Measurements from ENCODE around the gene GYG2.
A peak's percentile ranks its signal among the peaks of the same experiment; 100 is the strongest.
"Not testable (repeated sequence)": the region's sequence is repeated elsewhere in the genome, so short reads cannot be mapped to it uniquely, and the experiment has no call there.

The GYG2 gene

GRCh38 chrX:2828344-2828958, at the start of gene GYG2:
TSS of gene GYG2 (plus strand) at chrX:2828930. CDS start at chrX:2830189, 1,259 bp downstream.
- DNase-seq, result no peak

GRCh38 chrX:2780472-2781225, 48.1 kb upstream of the GYG2 start:
- not testable (repeated sequence) for DNase-seq

- no peak for DNase-seq
Observed at GRCh38 chrX:2781226-2781571, 47.5 kb upstream of the GYG2 start.

GRCh38 chrX:2781698-2782097, 47.0 kb upstream of the GYG2 start:
- no peak for DNase-seq

GRCh38 chrX:2782171-2782570, 46.6 kb upstream of the GYG2 start:
- no peak for DNase-seq

GRCh38 chrX:2782778-2783177, 46.0 kb upstream of the GYG2 start:
- no peak for DNase-seq

GRCh38 chrX:2784026-2784425, 44.7 kb upstream of the GYG2 start:
- no peak for DNase-seq

- no peak for DNase-seq
Observed at GRCh38 chrX:2785538-2785937, 43.2 kb upstream of the GYG2 start.

GRCh38 chrX:2788980-2789379, 39.8 kb upstream of the GYG2 start:
- no peak for DNase-seq

- no peak for DNase-seq
Observed at GRCh38 chrX:2789569-2789968, 39.2 kb upstream of the GYG2 start.

GRCh38 chrX:2793752-2794151, 35.0 kb upstream of the GYG2 start:
- no peak for DNase-seq

- no peak for DNase-seq
Observed at GRCh38 chrX:2794336-2794735, 34.4 kb upstream of the GYG2 start.

- DNase-seq, result not testable (repeated sequence)
Observed at GRCh38 chrX:2796808-2797207, 31.9 kb upstream of the GYG2 start.

GRCh38 chrX:2799369-2799768, 29.4 kb upstream of the GYG2 start:
- no peak for DNase-seq

- not testable (repeated sequence) for DNase-seq
Observed at GRCh38 chrX:2799980-2800379, 28.8 kb upstream of the GYG2 start.

- DNase-seq, result no peak
Observed at GRCh38 chrX:2801223-2801622, 27.5 kb upstream of the GYG2 start.

- not testable (repeated sequence) for DNase-seq
Observed at GRCh38 chrX:2802376-2803090, 26.2 kb upstream of the GYG2 start.

- DNase-seq, result not testable (repeated sequence)
Observed at GRCh38 chrX:2803486-2803885, 25.2 kb upstream of the GYG2 start.

GRCh38 chrX:2804106-2804843, 24.5 kb upstream of the GYG2 start:
- DNase-seq, result not testable (repeated sequence)

GRCh38 chrX:2804858-2805257, 23.9 kb upstream of the GYG2 start:
- not testable (repeated sequence) for DNase-seq

- no peak for DNase-seq
Observed at GRCh38 chrX:2811271-2811670, 17.5 kb upstream of the GYG2 start.

GRCh38 chrX:2812161-2812907, 16.4 kb upstream of the GYG2 start:
- peak in 1 of 2 experiments; percentile 21 for DNase-seq

GRCh38 chrX:2817036-2817435, 11.7 kb upstream of the GYG2 start:
- no peak for DNase-seq

All from Kasumi-1 (cell line).